DMS79 (cell line): Measurements from ENCODE around the gene SATB2.

ENCODE experiments used
- DNase-seq: peaks from one replicate; lab custom pipeline; 2025; lab: John Stamatoyannopoulos, UW

Gene SATB2

DNA sequence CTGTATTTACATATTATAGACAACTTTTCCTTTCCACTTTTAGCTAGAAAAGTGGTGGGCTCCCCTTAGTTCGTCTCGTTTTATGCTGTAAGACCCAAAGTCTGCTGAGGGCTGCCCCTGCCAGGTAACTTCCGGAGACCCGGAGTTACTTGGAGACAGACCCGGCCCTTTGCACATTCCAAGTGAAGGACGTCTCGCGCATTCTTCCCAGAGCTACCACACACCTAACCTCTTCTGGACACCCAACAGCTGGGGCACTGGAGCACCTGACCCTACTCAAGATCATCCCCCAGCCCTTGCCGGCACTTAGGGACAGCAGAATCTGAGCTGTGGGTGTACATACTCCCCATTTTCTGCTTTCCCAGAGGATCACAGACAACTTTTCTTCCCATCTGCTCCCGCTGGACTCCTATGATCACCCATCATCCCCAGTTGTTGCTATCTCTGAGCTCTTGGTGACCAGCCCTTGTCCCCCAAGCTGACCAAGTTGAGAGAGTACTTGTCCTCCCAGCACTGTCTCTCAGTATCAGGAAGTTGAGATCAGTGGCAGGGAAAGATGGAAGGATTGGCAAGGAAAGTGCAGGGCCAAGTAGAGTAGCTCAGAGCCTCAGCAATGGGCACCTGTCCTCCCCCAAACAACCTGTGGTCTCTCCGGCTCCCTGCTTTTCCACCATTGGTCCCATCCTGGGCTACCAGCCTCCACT is 8.4 kb upstream of the SATB2 start:
- DNase-seq: no peak

DNA sequence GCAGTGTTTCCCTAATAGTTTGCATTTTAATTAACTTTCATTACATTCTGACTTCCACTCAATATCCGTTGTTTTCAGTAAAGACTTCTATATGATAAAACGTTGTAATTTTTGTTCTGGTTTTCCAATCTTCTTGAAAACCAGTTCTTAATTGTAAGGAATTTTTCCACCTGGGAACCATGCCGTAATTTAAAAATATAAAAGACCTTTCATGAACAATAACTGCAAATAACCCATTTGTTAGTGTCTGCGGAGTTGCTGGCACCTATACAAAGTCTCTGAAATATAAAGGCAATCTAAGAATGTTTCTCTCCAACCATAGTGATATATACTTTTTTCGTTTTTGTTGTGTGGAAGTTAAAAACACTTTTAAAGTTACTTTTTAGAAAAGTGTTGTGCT is 7.7 kb upstream of the SATB2 start:
- no peak for DNase-seq

DNA sequence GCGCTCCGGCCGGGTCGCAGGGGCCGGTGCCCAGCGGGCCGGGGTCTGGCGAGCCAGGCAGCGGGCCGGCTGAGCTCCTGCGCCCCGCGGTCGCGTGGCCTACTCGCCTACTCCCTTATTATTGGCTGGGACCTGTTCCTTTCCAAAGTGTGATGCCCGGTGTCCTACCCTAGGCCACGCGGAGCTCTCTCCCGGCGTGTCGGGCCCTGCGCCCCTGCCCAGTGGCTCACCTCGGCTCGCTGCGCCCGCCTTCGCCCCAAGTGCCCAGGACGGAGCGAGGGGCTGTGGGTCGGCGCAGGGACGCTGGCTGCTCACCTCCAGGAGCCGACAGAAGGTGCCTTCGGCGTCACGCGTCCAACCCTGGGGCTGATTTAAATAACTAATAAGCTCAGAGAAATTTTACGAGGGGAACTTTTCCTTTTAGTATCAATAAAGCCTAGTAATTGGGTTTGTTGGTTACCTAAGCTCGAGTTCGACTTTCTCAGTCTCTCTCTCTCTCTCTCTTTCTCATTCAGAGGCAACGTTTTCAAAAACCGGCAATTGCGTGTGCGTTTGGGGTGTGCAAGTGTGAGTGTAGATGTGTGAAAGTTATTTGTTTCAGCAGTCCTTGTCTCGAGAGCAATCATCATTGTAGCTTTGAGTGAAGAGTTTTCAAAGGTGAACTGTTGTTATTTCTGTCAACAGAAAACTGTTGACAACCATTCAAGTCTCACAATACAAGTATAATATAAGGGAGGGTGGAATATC is 7.0 kb upstream of the SATB2 start:
- no peak for DNase-seq

DNA sequence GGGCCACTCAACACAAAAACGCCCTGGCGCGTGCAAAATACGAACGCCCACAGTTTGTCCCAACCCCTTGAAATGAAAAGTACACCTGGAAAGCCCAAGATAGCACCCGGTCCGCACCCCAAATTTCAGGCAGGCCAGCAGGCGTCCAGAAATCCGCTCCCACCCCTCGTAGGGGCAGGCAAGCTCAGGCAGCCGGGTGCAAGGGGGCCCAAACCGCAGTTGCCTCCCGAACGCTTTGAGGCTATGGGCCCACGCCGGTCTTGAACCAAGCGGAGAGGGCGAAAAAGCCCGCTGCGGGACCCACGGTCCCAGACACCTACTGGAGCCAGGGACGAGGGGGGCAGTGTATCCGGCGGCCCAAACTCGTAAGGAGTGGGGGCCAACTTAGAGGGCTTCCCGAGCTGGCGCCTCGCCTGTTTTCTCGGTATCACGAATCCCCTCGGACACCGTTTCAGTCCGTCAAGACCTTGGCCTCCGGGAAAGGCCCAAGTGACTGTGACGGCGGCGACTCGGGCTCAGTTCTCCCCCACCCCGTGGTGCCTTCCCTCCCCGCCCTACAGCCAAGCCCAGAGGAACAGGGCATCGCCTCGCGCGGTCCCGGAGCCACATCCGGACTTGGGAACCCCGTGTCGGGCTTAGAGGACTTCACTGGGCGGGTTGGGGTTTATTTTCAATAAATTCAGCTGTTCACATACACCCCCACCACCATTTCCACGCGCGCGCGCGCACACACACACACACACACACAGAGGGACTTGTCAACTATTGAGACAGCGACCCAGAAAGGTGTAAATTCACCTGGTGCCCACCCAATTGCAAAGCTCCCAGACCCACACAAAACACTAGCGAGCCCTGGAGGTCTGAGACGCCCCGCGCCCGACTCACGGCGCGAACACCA is 6.2 kb upstream of the SATB2 start:
- DNase-seq: no peak

DNA sequence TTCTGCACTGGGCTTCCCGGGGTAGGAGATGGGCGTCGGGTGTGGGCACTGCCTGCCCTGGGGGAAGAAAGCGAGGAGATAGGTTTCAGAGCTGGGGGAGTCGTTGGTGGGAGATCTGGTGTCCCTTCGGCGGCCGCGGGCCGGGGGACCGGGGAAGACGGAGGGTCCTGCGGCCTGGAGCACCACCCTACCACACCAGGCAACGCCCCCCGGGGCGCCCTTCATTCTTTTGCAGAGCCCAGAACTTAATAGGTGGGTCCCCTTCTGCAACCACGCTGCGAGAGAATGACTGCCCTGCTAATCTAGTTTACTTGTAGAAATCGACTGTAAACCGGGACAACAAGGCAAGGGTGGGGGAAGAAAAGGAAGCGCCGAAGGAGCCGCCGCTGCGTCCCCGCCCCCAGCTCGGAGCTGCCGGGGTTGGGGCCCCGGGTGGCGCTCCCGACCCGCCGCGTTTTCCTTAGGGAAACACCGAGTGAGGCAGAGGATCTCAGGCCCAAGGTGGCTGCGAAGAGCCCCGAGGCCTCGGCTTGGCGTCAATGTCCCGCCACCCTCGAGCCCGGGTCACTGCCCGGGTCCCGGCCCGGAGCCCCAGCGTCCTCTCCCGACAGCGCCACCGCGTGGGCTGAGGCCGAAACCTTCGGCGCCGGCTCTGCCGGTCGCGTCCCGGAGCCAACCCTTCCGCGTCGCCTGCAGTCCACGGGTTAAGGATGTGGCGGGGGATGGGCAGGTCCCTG is 5.4 kb upstream of the SATB2 start:
- DNase-seq: no peak

DNA sequence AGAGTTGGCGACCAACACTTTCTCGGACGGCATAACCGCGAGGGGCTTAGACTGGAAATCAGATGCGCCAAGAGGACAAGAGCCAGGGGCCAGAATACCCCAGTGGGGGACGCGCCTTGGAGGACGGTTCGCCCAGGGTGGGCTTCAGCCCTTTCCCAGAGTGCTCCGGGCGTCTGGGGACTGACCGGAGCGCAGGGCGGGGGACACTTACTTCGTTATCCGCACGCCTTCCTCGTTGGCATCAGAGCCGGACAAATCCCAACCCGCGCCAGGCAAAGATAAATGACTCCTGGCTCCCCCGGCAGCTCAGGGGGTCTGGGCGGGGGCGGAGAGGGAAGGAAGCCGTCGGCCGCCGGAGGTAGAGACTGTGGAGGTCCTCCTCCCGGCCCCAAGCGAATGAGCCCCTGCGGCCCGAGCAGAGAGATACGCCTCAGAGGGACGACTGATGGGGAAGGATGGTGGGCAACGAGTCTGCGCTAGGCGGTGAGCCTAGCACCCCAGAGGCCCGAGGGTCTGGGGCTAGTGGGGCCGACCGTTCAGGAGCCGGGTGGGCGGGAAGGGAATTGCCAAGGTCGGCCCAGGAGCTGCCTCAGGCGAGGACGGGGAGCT is 4.7 kb upstream of the SATB2 start:
- no peak for DNase-seq

DNA sequence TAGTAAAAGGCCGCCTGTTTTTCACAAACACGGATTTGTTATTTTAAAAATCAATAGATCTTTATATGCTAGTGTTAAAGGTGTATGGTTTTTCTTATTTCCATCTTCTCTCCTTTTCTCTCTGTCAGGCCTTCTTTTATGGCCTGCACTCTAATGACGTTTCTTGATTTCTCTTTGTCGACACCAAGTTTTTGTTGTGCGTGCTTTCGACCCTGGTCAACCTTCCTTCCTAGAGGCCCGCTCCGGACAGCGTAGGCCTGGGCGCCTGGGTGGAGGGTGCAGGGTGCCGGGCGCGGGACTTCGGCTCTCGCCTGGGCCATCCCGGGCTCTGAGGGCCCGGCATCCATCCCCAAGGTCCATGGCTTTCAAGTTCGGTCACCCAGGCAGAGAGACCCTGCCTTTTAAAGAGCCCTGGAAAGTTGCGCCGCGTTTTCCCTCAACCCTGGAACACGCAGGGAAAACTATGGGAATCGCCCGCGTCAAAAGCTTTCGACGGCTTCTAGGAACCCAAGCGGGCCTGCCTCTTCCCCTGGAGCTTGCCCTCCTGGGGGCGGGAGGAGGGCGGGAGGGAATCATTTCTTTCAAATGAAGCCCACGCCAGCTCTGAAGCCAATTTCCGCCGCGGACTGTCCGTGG is 4.1 kb upstream of the SATB2 start:
- no peak for DNase-seq

DNA sequence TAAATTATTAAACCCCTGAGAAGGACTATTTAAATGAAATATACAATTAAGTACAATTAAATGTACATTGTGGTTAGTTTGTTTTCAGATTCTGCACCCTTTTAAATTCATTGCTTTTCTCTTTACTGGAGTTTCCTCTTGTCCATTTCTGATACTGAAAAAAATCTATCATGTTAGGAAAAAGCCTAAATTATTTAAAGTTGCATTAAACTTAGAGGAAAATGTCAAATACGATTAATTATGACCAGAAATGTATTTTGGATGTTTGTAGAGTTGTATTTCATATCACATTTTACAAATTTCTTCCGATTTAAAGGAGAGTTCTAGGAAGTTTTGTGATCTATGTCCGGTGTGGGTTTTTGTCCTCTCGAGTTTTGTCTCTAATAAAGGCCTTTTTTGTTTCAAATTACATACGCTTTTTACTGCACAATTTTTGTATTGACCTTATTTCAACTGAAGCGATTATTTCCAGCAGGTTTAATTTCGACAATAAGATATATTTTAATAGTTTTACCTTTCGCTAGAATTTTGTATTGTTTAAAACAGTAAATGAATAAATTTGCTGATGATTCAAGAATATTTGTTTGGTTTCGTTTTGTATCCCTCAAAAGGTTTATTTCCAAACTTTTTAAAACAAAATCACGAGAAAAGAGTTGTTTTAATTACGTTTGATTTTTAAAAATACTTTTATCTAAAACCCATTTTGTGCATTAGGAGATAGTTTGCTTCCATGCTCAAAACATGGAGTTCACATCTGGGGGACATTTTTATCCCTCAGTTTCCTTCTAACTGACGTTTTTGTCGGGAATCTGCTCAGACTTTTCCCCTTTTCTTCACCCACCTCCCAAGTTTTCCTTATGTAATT is 3.3 kb upstream of the SATB2 start:
- DNase-seq: no peak

DNA sequence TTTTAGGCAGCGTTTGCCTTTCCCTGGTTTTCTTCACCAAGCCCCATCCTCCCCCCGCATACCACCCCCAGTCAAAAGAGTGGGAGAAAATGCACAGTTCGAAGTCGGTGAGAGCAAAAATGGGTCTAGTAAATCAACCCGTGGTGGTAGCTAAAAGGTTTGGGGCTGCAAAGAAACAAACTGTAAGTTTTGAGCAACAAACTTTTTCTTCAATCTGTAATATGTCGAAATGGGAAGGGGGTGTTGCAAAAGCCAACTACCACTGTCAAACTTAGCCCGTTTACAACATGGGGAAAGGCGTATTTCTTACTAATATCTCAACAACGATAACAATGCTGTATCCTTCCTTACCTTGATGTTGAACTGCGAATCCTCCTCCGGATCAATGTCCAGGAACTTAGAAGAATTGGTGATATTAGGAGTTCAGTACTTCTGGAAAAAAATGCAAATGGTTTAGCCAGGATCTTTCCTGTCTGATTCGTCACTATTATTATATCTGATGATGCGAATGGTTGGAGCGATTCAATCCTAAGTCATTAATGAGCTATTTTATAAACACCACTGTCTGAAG is 2.4 kb upstream of the SATB2 start:
- DNase-seq: no peak

DNA sequence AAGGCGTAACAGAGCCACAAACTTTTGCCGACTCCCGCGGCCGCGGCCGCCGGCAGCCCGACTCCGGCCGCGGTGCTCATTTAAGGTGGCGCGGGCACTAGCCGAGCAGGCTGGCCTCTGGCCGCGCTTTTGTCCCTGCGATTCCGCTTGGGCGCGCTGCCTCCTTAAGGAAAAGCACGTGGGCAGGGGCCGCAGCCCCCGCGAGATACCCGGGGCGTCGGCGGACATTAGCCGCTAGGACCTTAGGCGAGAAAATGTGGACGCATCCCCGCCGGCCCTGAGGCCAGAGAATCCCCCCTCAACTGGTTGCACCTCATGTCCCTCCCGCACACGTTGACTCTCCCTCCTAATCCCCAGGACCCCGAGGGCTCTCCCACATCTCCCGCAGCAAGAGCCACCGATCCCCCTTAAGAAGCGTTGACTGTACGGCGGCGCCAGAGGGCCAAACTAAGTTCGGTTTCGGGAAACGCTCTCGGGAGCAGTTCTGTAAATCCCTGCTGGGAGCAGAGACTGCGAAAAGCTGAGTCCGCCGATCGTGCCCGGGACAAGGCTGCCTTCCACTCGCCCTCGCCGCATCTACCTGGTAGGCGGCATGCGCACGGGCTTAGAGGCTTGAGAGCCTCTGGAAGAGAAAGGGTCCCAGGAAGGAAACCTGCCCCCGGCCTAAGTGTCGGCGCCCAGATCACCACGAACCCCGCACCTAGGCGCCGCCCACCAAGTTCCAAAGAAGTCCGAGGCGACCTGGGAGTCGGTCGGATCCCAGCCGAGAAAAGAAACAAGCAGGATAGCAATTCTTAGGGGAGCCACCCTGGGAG is 1.8 kb upstream of the SATB2 start:
- DNase-seq: peak; percentile 48

DNA sequence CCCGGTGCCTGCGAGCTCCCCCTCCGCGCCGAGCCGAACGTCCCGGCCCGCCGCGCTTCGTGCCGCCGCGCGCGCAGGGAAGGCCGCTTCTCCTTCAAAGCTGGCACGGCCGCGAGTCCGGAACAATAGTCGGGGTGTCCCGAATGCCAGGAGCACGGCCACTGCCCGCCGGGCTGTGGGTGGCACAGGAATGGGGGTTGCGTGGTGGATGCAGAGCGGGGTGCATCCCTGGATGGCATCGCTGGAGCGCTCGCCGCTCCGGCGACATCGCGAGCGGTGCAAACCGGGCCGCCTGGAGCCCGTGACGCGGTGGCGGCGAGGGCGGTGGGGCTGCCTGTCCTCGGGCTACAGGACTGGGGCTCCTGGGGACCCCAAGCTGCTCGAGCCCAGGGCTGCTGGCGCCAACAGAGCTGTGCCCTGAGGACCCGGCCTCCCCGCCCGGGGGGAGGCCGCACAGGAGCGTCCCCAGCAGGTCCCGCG is 1.1 kb upstream of the SATB2 start:
- no peak for DNase-seq

DNA sequence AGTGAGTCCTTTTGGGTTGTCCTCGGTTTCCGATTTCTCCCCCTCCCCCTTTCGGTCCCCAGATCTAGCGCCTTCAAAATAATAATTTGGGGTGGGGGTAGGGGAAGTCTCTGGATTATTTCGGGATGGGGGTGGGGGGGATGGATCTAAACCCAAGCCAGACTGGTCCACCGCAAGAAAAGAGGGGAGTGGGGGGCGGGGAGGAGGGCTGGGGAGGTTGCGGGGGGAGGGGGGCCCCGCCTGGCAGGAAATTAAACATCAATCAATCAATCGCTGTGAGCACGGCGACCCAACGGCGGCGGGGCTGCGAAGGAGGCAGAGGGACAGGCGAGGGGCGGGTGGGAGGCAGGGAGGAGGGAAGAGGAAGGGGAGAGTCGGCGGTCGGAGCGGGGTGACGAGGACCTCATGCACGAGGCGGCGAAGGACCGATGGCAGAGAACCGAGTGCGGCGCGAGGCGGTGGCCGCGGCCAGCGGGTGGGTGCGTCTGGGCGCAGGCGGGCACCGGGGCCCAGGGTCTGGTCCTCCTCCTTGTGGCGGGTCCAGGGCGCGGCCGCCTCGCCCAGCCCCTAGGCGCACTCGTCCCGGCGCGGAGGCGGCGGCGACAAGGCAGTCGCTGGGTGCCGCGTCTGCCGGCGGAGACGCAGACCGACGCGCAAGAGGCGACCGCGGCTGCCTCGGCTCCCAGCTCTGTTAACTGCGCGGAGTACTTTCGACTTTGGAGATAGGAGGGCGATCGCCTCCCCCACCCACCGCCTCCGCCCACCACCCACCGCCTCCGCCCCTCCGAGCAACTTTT is 468 bp upstream of the SATB2 start:
- DNase-seq: no peak

DNA sequence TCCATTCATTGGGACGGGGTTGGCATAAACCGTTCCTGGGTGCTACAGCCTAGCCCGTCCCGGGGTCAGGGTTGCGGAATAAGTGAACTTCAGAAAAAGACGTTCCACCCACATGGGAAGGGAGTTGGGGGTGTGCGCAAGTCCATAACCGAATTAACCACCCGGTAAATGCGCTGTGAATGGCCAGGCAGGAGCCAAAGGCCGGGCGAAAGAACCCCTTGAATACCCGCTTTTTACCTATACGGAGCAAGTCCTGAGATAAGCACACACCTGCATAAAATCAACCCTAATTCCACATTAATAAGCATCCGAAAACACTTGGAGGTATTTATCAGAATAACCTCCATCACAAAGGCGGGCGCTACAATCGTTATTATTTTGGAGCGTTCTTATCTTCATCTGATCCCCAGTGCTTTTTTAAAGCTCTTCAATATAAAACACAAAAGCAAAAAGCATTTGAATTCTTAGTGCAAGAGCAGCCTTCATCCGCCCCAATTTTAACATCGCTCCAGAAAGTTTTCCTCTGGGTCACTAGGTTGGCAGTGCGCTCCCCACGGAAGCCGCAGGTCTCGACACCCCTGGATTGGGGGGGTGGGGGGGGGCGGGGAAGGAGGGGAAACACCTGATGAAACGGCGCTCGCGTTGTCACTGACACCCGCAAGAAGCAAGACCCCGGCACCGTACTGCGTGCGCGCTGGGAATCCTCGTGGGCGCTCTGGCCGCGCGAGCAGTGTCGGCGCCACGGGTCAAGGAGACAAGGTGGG is 1.2 kb downstream of the SATB2 start:
- no peak for DNase-seq

DNA sequence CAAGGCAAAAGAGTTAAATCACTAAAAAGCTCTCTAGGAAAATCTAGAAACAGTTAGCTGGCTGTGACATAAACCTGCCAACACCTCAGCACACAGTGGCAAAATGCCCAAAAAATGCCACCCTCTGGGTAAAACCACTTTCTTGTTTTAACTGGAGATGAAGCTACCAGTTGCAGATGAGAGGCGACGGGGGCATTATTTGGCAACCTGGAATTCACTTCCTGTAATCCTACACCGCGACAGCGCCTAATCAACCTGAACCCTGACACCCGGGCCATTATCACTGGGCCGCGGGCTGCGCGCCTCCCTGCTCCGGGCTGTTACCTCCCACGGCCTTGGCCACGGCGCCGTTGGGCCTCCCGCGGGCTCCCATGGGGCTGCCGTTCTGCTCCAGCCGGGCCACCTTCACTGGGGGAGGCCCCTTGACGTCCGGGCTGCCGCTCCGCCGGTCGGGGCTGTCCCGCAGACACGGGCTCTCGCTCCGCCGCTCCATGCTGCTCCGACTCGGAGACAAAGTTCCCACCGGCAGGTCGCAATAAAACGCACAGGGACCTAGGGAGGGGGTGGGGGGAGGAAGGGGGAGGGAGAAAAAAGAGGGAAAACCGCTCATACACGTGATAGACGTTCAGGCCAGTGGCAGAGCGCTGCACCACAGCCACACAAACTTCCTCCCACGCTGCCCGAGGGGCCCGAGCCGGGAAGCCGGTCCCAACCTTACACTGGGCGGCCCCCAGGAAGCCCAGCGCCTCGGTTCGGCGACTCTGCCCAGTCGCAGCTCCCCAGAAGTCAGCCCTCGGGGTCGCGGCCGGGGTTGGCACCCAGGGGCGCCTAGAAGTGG is 2.0 kb downstream of the SATB2 start:
- no peak for DNase-seq

DNA sequence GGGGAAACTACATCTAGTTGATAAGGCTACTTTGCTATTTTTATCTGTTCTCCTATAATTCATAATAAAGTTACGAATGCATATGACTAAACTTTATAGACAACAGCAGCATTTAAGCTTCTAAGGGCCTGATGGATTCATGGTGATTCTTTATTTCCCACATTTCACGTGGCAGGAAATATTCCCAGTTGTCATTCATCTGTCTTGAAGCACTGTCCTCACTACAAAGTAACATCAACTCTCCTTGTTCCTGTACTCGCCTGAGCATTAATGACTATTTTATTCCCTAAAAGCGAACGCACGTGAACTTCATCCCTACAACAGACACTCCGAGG is 2.6 kb downstream of the SATB2 start:
- DNase-seq: no peak

DNA sequence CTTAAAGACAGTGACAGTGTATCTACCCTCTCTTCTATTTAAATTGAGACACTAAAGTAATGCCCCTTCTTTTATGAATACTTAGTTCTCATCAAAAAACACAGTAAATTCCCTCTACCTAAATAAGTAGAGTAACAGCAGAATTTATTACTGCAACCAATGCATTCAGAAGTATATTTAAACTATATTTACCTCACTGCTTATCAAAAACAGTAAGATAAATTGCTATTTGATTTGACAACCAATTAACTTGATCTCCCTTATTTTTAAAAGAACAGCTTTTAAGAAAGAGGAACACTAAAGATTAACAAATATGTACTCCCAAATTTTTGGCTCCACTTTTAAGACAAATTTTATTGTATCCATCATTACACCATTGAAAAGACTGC is 4.8 kb downstream of the SATB2 start:
- DNase-seq: no peak
